HT1080 (cell line): ENCODE data around the gene HUS1. TPM values are rescaled to one million over a fixed set of nuclear protein-coding genes. Genes with fewer than 3 reads are reported as not detected.
"Not testable (repeated sequence)": the region's sequence is repeated elsewhere in the genome, so short reads cannot be mapped to it uniquely, and the experiment has no call there.

Experiments
- DNase-seq: peaks from one replicate; pipeline ENCODE4 v3.0.0-alpha.2; 2015; ENCODE audit warnings: low read depth
- total RNA-seq: library from RNA; depleted of rRNA; stranded (reverse); fragments of >200 nt; shearing (Covaris generic); gene quantifications from 2 replicates; pipeline ENCODE4 v1.2.3, GENCODE V29; 2014; rRNA removed

HUS1 gene
- total RNA-seq, 1 experiment from 2014 or later, result 14.4 TPM

GRCh38 chr7:47931005-47932004 is 48.1 kb downstream of the HUS1 start:
- no peak for DNase-seq

- no peak for DNase-seq
These were observed 55.1 kb downstream of the HUS1 start for GRCh38 chr7:47924266-47924665.

GRCh38 chr7:47923081-47923875 is 56.1 kb downstream of the HUS1 start:
- DNase-seq, result not testable (repeated sequence)

- not testable (repeated sequence) for DNase-seq
These were observed 62.9 kb downstream of the HUS1 start for GRCh38 chr7:47916514-47916913.

- DNase-seq, result no peak
These were observed 63.8 kb downstream of the HUS1 start for GRCh38 chr7:47915616-47915976.

- DNase-seq, result no peak
These were observed 64.4 kb downstream of the HUS1 start for GRCh38 chr7:47914717-47915615.

Other genes starting within 250 kb of the HUS1 start
- 0.55 TPM in 1 of 2 replicates, not detected in the other for gene PKD1L1, start 31.1 kb downstream of the HUS1 start, total RNA-seq
- not detected in 2 replicates for gene SUN3, start 49.5 kb upstream of the HUS1 start, total RNA-seq
- 1.2 TPM in 1 of 2 replicates, not detected in the other for gene C7orf57, start 55.9 kb upstream of the HUS1 start, total RNA-seq
- gene UPP1, start 109.7 kb upstream of the HUS1 start, total RNA-seq, result 11.8 and 12.8 TPM in 2 replicates
- gene ABCA13, start 191.8 kb upstream of the HUS1 start, total RNA-seq, result 1.2 and 1.7 TPM in 2 replicates